WTC11 (cell line): ENCODE results near the gene VAMP7.

Experiments
- ATF1 ChIP-seq: sonication (generic); formaldehyde crosslinking; IDR thresholded peaks from 2 replicates; pipeline ENCODE4 v1.8.1; 2023; ENCODE audit warnings: mild to moderate bottlenecking, moderate library complexity, missing genetic modification reagents
- EMX1 ChIP-seq: fragments of 250-450 bp; sonication (Bioruptor Pico); IDR thresholded peaks from 2 replicates; pipeline ENCODE4 v1.8.0; 2021; ENCODE audit warnings: mild to moderate bottlenecking
- ESRRA ChIP-seq: sonication (generic); formaldehyde crosslinking; IDR thresholded peaks from 2 replicates; pipeline ENCODE4 v1.8.1; 2022; ENCODE audit warnings: mild to moderate bottlenecking, missing genetic modification reagents, borderline replicate concordance
- NFYB ChIP-seq: sonication (generic); formaldehyde crosslinking; conservative IDR thresholded peaks from 2 replicates; pipeline ENCODE4 v1.8.0; 2022; ENCODE audit warnings: low read depth, missing genetic modification reagents
- SMAD3 ChIP-seq: sonication (generic); formaldehyde crosslinking; IDR thresholded peaks from 2 replicates; pipeline ENCODE4 v1.8.0; 2022; ENCODE audit warnings: missing genetic modification reagents, mild to moderate bottlenecking, borderline replicate concordance
- SP1 ChIP-seq: sonication (generic); formaldehyde crosslinking; conservative IDR thresholded peaks from 2 replicates; pipeline ENCODE4 v1.8.1; 2022; ENCODE audit warnings: missing genetic modification reagents
- ZNF121 ChIP-seq: sonication (generic); formaldehyde crosslinking; IDR thresholded peaks from 2 replicates; pipeline ENCODE4 v1.8.0; 2023; ENCODE audit warnings: missing genetic modification reagents
- ZNF232 ChIP-seq: sonication (generic); formaldehyde crosslinking; IDR thresholded peaks from 2 replicates; pipeline ENCODE4 v1.8.0; 2022; ENCODE audit warnings: mild to moderate bottlenecking, missing genetic modification reagents
- ZNF416 ChIP-seq: fragments of 250-450 bp; sonication (Bioruptor Pico); IDR thresholded peaks from 2 replicates; pipeline ENCODE4 v1.9.0; 2021; ENCODE audit warnings: mild to moderate bottlenecking, inconsistent platforms
- TF ChIP-seq, protein P1 (sequence below): fragments of 200-600 bp; IDR thresholded peaks from 2 replicates; pipeline ENCODE4 v1.8.0; 2022; ENCODE audit warnings: antibody characterized with exemption
- TF ChIP-seq, protein P2 (sequence below): sonication (generic); formaldehyde crosslinking; IDR thresholded peaks from 2 replicates; pipeline ENCODE4 v1.8.0; 2022; ENCODE audit warnings: mild to moderate bottlenecking, missing genetic modification reagents
- TF ChIP-seq, protein P3 (sequence below): sonication (generic); formaldehyde crosslinking; IDR thresholded peaks from 2 replicates; pipeline ENCODE4 v1.8.1; 2023; ENCODE audit warnings: mild to moderate bottlenecking, missing genetic modification reagents
- TF ChIP-seq, protein P4 (sequence below): sonication (generic); formaldehyde crosslinking; IDR thresholded peaks from 2 replicates; pipeline ENCODE4 v1.8.1; 2023; ENCODE audit warnings: mild to moderate bottlenecking, missing genetic modification reagents, moderate library complexity
- TF ChIP-seq, protein P5 (sequence below): sonication (generic); formaldehyde crosslinking; IDR thresholded peaks from 2 replicates; pipeline ENCODE4 v1.8.0; 2022; ENCODE audit warnings: mild to moderate bottlenecking, missing genetic modification reagents

DNA sequence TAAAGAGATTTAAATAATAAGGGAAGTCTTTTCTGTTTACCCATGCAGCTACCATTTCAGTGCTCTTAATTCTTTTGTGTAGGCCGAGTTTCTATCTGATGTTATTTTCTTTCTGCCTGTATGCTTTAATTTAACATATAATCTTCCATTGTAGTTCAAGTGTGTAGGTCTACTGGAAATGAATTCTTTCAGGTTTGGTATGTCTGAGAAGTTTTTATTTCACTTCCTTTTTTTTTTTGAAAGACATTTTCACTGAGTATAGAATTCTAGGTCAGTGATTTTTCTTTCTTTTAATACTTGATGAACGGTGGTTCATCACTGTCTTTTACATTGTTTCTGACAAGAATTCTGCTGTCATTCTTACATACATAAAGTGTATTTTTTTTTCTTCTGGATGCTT lies 42.1 kb downstream of the VAMP7 start:
- TF ChIP-seq SP1 (CRISPR knock-in tag), result no peak
- no peak for TF ChIP-seq SMAD3
- no peak for TF ChIP-seq ZNF232
- no peak for TF ChIP-seq NFYB (CRISPR knock-in tag)
- TF ChIP-seq, protein P1, sequence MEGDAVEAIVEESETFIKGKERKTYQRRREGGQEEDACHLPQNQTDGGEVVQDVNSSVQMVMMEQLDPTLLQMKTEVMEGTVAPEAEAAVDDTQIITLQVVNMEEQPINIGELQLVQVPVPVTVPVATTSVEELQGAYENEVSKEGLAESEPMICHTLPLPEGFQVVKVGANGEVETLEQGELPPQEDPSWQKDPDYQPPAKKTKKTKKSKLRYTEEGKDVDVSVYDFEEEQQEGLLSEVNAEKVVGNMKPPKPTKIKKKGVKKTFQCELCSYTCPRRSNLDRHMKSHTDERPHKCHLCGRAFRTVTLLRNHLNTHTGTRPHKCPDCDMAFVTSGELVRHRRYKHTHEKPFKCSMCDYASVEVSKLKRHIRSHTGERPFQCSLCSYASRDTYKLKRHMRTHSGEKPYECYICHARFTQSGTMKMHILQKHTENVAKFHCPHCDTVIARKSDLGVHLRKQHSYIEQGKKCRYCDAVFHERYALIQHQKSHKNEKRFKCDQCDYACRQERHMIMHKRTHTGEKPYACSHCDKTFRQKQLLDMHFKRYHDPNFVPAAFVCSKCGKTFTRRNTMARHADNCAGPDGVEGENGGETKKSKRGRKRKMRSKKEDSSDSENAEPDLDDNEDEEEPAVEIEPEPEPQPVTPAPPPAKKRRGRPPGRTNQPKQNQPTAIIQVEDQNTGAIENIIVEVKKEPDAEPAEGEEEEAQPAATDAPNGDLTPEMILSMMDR, result no peak
- TF ChIP-seq, protein P2, sequence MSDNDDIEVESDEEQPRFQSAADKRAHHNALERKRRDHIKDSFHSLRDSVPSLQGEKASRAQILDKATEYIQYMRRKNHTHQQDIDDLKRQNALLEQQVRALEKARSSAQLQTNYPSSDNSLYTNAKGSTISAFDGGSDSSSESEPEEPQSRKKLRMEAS (CRISPR knock-in tag), result no peak
- TF ChIP-seq, protein P3, sequence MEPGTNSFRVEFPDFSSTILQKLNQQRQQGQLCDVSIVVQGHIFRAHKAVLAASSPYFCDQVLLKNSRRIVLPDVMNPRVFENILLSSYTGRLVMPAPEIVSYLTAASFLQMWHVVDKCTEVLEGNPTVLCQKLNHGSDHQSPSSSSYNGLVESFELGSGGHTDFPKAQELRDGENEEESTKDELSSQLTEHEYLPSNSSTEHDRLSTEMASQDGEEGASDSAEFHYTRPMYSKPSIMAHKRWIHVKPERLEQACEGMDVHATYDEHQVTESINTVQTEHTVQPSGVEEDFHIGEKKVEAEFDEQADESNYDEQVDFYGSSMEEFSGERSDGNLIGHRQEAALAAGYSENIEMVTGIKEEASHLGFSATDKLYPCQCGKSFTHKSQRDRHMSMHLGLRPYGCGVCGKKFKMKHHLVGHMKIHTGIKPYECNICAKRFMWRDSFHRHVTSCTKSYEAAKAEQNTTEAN (CRISPR knock-in tag), result no peak
- TF ChIP-seq ZNF121 (CRISPR knock-in tag), result no peak
- TF ChIP-seq, protein P4, sequence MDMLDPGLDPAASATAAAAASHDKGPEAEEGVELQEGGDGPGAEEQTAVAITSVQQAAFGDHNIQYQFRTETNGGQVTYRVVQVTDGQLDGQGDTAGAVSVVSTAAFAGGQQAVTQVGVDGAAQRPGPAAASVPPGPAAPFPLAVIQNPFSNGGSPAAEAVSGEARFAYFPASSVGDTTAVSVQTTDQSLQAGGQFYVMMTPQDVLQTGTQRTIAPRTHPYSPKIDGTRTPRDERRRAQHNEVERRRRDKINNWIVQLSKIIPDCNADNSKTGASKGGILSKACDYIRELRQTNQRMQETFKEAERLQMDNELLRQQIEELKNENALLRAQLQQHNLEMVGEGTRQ (CRISPR knock-in tag), result no peak
- TF ChIP-seq, protein P5, sequence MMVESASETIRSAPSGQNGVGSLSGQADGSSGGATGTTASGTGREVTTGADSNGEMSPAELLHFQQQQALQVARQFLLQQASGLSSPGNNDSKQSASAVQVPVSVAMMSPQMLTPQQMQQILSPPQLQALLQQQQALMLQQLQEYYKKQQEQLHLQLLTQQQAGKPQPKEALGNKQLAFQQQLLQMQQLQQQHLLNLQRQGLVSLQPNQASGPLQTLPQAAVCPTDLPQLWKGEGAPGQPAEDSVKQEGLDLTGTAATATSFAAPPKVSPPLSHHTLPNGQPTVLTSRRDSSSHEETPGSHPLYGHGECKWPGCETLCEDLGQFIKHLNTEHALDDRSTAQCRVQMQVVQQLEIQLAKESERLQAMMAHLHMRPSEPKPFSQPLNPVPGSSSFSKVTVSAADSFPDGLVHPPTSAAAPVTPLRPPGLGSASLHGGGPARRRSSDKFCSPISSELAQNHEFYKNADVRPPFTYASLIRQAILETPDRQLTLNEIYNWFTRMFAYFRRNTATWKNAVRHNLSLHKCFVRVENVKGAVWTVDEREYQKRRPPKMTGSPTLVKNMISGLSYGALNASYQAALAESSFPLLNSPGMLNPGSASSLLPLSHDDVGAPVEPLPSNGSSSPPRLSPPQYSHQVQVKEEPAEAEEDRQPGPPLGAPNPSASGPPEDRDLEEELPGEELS (CRISPR knock-in tag), result no peak
- TF ChIP-seq ATF1 (CRISPR knock-in tag), result no peak
- no peak for TF ChIP-seq EMX1 (CRISPR knock-in tag)
- no peak for TF ChIP-seq ZNF416 (CRISPR knock-in tag)
- TF ChIP-seq ESRRA (CRISPR knock-in tag), result no peak
